ENCODE data around the gene CRTAC1. TPM values are rescaled to one million over a fixed set of nuclear protein-coding genes. Genes with fewer than 3 reads are reported as not detected.

CRTAC1 gene
- total and polyA plus RNA-seq, 9 of the 15 experiments (the other 6 are each of a cell fraction or from before 2014, with no cell fraction given): not detected

DNA sequence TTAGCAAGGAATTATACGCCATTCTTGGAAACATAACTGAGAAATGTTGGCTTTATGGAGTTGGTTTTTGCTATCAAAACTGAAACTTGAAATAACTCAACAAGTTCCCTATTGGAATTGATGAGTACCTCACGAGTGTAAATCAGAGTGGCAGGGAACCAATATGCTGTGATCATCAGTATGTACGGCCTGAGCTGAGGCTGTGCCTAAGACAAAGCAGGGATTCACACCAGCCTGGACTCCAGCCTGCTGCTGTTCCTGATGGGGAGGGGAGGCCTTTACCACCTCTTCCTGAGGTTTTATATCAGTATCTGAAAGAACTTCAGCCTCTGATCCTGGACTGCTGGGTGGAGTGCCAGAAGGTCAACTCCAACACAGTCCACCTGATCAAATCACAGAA lies 52.7 kb downstream of the CRTAC1 start (continued):
- TF ChIP-seq, protein P1, sequence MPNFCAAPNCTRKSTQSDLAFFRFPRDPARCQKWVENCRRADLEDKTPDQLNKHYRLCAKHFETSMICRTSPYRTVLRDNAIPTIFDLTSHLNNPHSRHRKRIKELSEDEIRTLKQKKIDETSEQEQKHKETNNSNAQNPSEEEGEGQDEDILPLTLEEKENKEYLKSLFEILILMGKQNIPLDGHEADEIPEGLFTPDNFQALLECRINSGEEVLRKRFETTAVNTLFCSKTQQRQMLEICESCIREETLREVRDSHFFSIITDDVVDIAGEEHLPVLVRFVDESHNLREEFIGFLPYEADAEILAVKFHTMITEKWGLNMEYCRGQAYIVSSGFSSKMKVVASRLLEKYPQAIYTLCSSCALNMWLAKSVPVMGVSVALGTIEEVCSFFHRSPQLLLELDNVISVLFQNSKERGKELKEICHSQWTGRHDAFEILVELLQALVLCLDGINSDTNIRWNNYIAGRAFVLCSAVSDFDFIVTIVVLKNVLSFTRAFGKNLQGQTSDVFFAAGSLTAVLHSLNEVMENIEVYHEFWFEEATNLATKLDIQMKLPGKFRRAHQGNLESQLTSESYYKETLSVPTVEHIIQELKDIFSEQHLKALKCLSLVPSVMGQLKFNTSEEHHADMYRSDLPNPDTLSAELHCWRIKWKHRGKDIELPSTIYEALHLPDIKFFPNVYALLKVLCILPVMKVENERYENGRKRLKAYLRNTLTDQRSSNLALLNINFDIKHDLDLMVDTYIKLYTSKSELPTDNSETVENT (CRISPR knock-in tag; IDR thresholded peaks at IDR 0.05): no peak
- TF ChIP-seq CHD1 (IDR thresholded peaks at IDR 0.05; ENCODE audit: low read length) (no peak), TCF7L2 (IDR thresholded peaks at IDR 0.05; ENCODE audit: low read depth, low read length) (no peak), NR2C2 (CRISPR knock-in tag; IDR thresholded peaks at IDR 0.05) (no peak), NR2C2 (tag; IDR thresholded peaks at IDR 0.05) (no peak), WHSC1 (IDR thresholded peaks at IDR 0.05; ENCODE audit: low read length) (no peak), PRMT5 (CRISPR knock-in tag; IDR thresholded peaks at IDR 0.05) (no peak)

DNA sequence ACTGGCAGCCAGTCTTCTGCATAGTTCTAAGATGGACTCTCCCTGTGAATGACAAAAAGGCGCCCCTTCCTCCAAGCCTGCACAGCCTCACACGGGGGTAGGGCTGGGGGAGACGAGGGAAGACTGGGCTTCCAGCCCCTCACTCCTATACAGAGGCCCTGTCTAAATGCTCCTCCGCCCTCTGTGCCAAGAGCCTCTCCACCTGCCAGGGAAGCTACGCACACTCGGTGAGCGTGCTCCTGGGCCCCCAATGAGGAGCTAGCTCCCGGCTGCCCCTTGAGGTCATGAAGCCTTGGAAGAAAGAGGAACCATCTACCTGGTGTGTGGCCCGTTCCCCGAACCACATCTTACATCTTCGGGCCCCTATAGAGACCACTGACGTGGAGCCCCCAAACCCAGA lies 54.8 kb downstream of the CRTAC1 start:
- in situ Hi-C loops (cut with MboI) (no loop called here), intact Hi-C loops (cut with micrococcal nuclease) (no loop called here)
- H3K27me3 ChIP-seq (ENCODE audit: control insufficient read depth in 2 of 2, insufficient read depth in 2 of 2, low read length in 2 of 2): peaks cover 9 to 49% of the 10 kb centered on the region in 2 experiments; a peak in 3 of 5 replicates
- CTCF ChIA-PET (ENCODE audit: low intra/inter-chr PET ratio): no interaction called here
- no peaks in the 10 kb centered on the region for H3K9me3 ChIP-seq (replicated peaks; ENCODE audit: control insufficient read depth, insufficient read depth, low read depth, low read length)
- H3K4me3 ChIP-seq: no peak overlapping the region
- no peak overlapping the region for H2AFZ ChIP-seq (ENCODE audit: low read depth, low read length)
- no peaks in the 10 kb centered on the region for H3K9me1 ChIP-seq (ENCODE audit: control insufficient read depth, insufficient read depth, low read length)
- no peaks in the 10 kb centered on the region for H3K79me2 ChIP-seq (ENCODE audit: control insufficient read depth, insufficient read depth, low read length)
- 4% methylated on average over 12 of the region's 12 CpGs for WGBS (ENCODE audit: insufficient coverage, low coverage, missing lambda C conversion rate)
- no peaks in the 10 kb centered on the region for H3K36me3 ChIP-seq (ENCODE audit: control insufficient read depth, insufficient read depth, low read length)
- H4K20me1 ChIP-seq (replicated peaks; ENCODE audit: control insufficient read depth, insufficient read depth, low read length): no peaks in the 10 kb centered on the region
- ATAC-seq (no peak), FAIRE-seq (no peak), DNase-seq (ENCODE audit: extremely low read depth in 1 of 4, low spot score in 3 of 4) (no peak)
- no peak overlapping the region for H3K9ac ChIP-seq (ENCODE audit: insufficient read depth in 1 of 2, low read depth in 2 of 2, low read length in 2 of 2)
- no peak overlapping the region for H3K4me2 ChIP-seq (ENCODE audit: insufficient read depth, low read length)
- POLR2A ChIA-PET: no interaction called here
- no TSS peak for BruUV-seq (replicated peaks)
- no peak overlapping the region for H3K27ac ChIP-seq (ENCODE audit: extremely low read depth, low read depth, low read length)
- peaks cover 0 to 5% of the 10 kb centered on the region in 2 experiments; a peak in 1 of 5 replicates for H3K4me1 ChIP-seq (replicated peaks in 1 of 2; ENCODE audit: control insufficient read depth in 2 of 2, insufficient read depth in 2 of 2, low read length in 2 of 2)
- TF ChIP-seq, protein P2, sequence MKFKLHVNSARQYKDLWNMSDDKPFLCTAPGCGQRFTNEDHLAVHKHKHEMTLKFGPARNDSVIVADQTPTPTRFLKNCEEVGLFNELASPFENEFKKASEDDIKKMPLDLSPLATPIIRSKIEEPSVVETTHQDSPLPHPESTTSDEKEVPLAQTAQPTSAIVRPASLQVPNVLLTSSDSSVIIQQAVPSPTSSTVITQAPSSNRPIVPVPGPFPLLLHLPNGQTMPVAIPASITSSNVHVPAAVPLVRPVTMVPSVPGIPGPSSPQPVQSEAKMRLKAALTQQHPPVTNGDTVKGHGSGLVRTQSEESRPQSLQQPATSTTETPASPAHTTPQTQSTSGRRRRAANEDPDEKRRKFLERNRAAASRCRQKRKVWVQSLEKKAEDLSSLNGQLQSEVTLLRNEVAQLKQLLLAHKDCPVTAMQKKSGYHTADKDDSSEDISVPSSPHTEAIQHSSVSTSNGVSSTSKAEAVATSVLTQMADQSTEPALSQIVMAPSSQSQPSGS (CRISPR knock-in tag; IDR thresholded peaks at IDR 0.05): no peak
- TF ChIP-seq TAF9B (IDR thresholded peaks at IDR 0.05; ENCODE audit: partially characterized antibody) (no peak), HDAC6 (IDR thresholded peaks at IDR 0.05; ENCODE audit: low read depth, low read length) (no peak), ZNF444 (CRISPR knock-in tag; IDR thresholded peaks at IDR 0.05) (no peak), MAZ (CRISPR knock-in tag; conservative IDR thresholded peaks at IDR 0.05 in 1 of 2, IDR thresholded peaks at IDR 0.05 in 1 of 2) (no peak)
- TF ChIP-seq, protein P3, sequence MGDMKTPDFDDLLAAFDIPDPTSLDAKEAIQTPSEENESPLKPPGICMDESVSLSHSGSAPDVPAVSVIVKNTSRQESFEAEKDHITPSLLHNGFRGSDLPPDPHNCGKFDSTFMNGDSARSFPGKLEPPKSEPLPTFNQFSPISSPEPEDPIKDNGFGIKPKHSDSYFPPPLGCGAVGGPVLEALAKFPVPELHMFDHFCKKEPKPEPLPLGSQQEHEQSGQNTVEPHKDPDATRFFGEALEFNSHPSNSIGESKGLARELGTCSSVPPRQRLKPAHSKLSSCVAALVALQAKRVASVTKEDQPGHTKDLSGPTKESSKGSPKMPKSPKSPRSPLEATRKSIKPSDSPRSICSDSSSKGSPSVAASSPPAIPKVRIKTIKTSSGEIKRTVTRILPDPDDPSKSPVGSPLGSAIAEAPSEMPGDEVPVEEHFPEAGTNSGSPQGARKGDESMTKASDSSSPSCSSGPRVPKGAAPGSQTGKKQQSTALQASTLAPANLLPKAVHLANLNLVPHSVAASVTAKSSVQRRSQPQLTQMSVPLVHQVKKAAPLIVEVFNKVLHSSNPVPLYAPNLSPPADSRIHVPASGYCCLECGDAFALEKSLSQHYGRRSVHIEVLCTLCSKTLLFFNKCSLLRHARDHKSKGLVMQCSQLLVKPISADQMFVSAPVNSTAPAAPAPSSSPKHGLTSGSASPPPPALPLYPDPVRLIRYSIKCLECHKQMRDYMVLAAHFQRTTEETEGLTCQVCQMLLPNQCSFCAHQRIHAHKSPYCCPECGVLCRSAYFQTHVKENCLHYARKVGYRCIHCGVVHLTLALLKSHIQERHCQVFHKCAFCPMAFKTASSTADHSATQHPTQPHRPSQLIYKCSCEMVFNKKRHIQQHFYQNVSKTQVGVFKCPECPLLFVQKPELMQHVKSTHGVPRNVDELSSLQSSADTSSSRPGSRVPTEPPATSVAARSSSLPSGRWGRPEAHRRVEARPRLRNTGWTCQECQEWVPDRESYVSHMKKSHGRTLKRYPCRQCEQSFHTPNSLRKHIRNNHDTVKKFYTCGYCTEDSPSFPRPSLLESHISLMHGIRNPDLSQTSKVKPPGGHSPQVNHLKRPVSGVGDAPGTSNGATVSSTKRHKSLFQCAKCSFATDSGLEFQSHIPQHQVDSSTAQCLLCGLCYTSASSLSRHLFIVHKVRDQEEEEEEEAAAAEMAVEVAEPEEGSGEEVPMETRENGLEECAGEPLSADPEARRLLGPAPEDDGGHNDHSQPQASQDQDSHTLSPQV (IDR thresholded peaks at IDR 0.05): no peak
